Upper lobe of left lung (tissue), 4 donors: ENCODE data around the gene RPL10.
A peak's percentile ranks its signal among the peaks of the same experiment; 100 is the strongest.

Experiments used
- EP300 ChIP-seq, 4 donors: sonication (generic); formaldehyde crosslinking; IDR thresholded peaks; one replicate each; pipeline ENCODE4 v1.5.1; 2017; ENCODE audit warnings: antibody characterized with exemption in 4 of 4, control low read depth in 2 of 4
- POLR2A ChIP-seq, 4 donors: fragments of 450-650 bp; IDR thresholded peaks; one replicate each; pipeline ENCODE4 v1.5.1; 2016 to 2017; ENCODE audit warnings: antibody characterized with exemption in 4 of 4, mild to moderate bottlenecking in 2 of 4
- POLR2AphosphoS5 ChIP-seq, 2 donors: sonication (generic); formaldehyde crosslinking; IDR thresholded peaks; one replicate each; pipeline ENCODE4 v1.5.1; 2017; ENCODE audit warnings: antibody characterized with exemption in 2 of 2
- TF ChIP-seq, protein P1 (sequence below), 6 experiments: fragments of 450-650 bp in 4 of 6; fragments of 200-600 bp in 2 of 6; sonication (generic) in 2 of 6; IDR thresholded peaks; one replicate each; pipeline ENCODE4 v1.5.1; 2016 to 2019; ENCODE audit warnings: antibody characterized with exemption in 6 of 6

DNA sequence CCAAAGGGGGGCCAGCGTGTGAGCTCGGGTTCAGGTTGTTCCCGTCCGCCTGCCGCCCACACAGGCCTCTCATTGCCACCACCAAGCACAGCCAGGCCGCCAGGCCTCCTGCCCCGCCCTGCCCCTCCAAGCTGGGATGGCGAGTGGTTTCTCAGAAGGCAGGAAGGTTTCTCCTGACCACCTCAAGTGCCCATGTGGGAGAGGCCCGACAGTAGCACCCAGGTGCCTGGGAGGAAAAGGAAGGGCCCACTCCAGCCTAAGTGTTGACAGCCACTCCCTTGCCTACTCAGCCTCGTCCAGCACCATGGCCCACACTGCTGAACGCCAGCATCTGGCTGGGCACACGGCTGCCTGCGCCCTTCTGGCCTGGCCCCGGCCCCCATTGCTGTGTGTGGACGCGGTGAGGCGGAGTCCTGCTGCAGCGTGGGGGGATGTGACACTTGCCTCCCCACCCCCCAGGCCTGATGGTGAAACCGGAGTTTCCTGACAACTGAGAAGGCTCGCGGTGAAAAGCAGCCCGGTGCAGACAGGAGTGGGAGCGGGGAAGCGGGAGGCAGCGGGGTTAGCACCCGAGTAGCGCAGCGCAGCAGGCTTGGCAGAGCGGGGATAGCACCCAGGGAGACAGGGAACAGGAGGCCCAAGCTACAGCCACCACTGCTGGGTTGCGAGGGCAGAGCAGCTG is 42.9 kb upstream of the RPL10 start:
- TF ChIP-seq POLR2A (IDR thresholded peaks at IDR 0.05) (peak in 1 of 4 donors; percentile 52), POLR2AphosphoS5 (IDR thresholded peaks at IDR 0.05) (peak; percentile 18 to 44), EP300 (IDR thresholded peaks at IDR 0.05) (peak in 1 of 4 donors; percentile 52)
- TF ChIP-seq, protein P1, sequence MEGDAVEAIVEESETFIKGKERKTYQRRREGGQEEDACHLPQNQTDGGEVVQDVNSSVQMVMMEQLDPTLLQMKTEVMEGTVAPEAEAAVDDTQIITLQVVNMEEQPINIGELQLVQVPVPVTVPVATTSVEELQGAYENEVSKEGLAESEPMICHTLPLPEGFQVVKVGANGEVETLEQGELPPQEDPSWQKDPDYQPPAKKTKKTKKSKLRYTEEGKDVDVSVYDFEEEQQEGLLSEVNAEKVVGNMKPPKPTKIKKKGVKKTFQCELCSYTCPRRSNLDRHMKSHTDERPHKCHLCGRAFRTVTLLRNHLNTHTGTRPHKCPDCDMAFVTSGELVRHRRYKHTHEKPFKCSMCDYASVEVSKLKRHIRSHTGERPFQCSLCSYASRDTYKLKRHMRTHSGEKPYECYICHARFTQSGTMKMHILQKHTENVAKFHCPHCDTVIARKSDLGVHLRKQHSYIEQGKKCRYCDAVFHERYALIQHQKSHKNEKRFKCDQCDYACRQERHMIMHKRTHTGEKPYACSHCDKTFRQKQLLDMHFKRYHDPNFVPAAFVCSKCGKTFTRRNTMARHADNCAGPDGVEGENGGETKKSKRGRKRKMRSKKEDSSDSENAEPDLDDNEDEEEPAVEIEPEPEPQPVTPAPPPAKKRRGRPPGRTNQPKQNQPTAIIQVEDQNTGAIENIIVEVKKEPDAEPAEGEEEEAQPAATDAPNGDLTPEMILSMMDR (IDR thresholded peaks at IDR 0.05): no peak
